SK-N-SH (cell line): ENCODE measurements around the gene C10orf88.

Experiments
- CHD2 ChIP-seq: fragments of 150-350 bp; IDR thresholded peaks from 2 replicates; pipeline ENCODE4 v1.6.1; 2018; ENCODE audit warnings: low read length; ENCODE audit not compliant: partially characterized antibody
- ELF1 ChIP-seq: IDR thresholded peaks from 2 replicates; pipeline ENCODE4 v1.4.0; 2012
- EP300 ChIP-seq, 2 experiments: IDR thresholded peaks; 2 replicates each; pipeline versions ENCODE4 v1.4.0 to v1.6.1; 2012; ENCODE audit warnings: borderline replicate concordance in 1 of 2, low read depth in 1 of 2, low read length in 1 of 2
- EZH2phosphoT487 ChIP-seq: fragments of 200-600 bp; sonication (generic); IDR thresholded peaks from 2 replicates; pipeline ENCODE4 v1.6.1; 2017; ENCODE audit warnings: low read depth, mixed run types, mild to moderate bottlenecking, antibody characterized with exemption, moderate library complexity, borderline replicate concordance
- GABPA ChIP-seq: IDR thresholded peaks from 2 replicates; pipeline ENCODE4 v1.4.0; 2012; ENCODE audit warnings: low read depth, mild to moderate bottlenecking
- POLR2AphosphoS5 ChIP-seq: IDR thresholded peaks from 2 replicates; pipeline ENCODE4 v1.6.1; 2012; ENCODE audit warnings: low read depth, low read length
- RAD21 ChIP-seq: IDR thresholded peaks from 2 replicates; pipeline ENCODE4 v1.6.1; 2012; ENCODE audit warnings: mild to moderate bottlenecking, low read length
- RFX5 ChIP-seq: IDR thresholded peaks from 2 replicates; pipeline ENCODE4 v1.6.1; 2012; ENCODE audit warnings: mild to moderate bottlenecking, improper control_type of control experiment, low read length
- SIN3A ChIP-seq: IDR thresholded peaks from 2 replicates; pipeline ENCODE4 v1.6.1; 2012; ENCODE audit warnings: low read depth, mild to moderate bottlenecking, low read length, moderate library complexity, borderline replicate concordance
- TAF1 ChIP-seq: IDR thresholded peaks from 2 replicates; pipeline ENCODE4 v1.6.1; 2012; ENCODE audit warnings: low read depth, mild to moderate bottlenecking, low read length, moderate library complexity, borderline replicate concordance
- YY1 ChIP-seq: IDR thresholded peaks from 2 replicates; pipeline ENCODE4 v1.4.0; 2012; ENCODE audit warnings: low read depth, mild to moderate bottlenecking
- TF ChIP-seq, protein P1 (sequence below): fragments of 200-600 bp; sonication (generic); IDR thresholded peaks from 2 replicates; pipeline ENCODE4 v1.6.1; 2017; ENCODE audit warnings: antibody characterized with exemption, mild to moderate bottlenecking, moderate library complexity
- TF ChIP-seq, protein P2 (sequence below): IDR thresholded peaks from 2 replicates; pipeline ENCODE4 v1.4.0; 2012; ENCODE audit warnings: low read depth, borderline replicate concordance
- TF ChIP-seq, protein P3 (sequence below): fragments of 150-350 bp; IDR thresholded peaks from 2 replicates; pipeline ENCODE4 v1.6.1; 2017; ENCODE audit warnings: antibody characterized with exemption, low read length, low read depth, borderline replicate concordance

GRCh38 chr10:122955892-122956291 is 1.9 kb upstream of the C10orf88 start:
- TF ChIP-seq, protein P1, sequence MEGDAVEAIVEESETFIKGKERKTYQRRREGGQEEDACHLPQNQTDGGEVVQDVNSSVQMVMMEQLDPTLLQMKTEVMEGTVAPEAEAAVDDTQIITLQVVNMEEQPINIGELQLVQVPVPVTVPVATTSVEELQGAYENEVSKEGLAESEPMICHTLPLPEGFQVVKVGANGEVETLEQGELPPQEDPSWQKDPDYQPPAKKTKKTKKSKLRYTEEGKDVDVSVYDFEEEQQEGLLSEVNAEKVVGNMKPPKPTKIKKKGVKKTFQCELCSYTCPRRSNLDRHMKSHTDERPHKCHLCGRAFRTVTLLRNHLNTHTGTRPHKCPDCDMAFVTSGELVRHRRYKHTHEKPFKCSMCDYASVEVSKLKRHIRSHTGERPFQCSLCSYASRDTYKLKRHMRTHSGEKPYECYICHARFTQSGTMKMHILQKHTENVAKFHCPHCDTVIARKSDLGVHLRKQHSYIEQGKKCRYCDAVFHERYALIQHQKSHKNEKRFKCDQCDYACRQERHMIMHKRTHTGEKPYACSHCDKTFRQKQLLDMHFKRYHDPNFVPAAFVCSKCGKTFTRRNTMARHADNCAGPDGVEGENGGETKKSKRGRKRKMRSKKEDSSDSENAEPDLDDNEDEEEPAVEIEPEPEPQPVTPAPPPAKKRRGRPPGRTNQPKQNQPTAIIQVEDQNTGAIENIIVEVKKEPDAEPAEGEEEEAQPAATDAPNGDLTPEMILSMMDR, result no peak
- TF ChIP-seq POLR2AphosphoS5 (no peak), SIN3A (no peak), CHD2 (no peak), RAD21 (no peak), TAF1 (no peak), RFX5 (no peak), EP300 (IDR thresholded peaks at IDR 0.05; ENCODE audit: borderline replicate concordance in 1 of 2, low read depth in 1 of 2, low read length in 1 of 2) (no peak), EZH2phosphoT487 (no peak), YY1 (no peak), GABPA (no peak), ELF1 (no peak)
- TF ChIP-seq, protein P2, sequence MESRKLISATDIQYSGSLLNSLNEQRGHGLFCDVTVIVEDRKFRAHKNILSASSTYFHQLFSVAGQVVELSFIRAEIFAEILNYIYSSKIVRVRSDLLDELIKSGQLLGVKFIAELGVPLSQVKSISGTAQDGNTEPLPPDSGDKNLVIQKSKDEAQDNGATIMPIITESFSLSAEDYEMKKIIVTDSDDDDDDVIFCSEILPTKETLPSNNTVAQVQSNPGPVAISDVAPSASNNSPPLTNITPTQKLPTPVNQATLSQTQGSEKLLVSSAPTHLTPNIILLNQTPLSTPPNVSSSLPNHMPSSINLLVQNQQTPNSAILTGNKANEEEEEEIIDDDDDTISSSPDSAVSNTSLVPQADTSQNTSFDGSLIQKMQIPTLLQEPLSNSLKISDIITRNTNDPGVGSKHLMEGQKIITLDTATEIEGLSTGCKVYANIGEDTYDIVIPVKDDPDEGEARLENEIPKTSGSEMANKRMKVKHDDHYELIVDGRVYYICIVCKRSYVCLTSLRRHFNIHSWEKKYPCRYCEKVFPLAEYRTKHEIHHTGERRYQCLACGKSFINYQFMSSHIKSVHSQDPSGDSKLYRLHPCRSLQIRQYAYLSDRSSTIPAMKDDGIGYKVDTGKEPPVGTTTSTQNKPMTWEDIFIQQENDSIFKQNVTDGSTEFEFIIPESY, result no peak
- TF ChIP-seq, protein P3, sequence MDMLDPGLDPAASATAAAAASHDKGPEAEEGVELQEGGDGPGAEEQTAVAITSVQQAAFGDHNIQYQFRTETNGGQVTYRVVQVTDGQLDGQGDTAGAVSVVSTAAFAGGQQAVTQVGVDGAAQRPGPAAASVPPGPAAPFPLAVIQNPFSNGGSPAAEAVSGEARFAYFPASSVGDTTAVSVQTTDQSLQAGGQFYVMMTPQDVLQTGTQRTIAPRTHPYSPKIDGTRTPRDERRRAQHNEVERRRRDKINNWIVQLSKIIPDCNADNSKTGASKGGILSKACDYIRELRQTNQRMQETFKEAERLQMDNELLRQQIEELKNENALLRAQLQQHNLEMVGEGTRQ, result no peak
